GM12878 (cell line): ENCODE measurements around the gene SSBP3. TPM values are rescaled to one million over a fixed set of nuclear protein-coding genes. Genes with fewer than 3 reads are reported as not detected.

Experiments
- ASH2L ChIP-seq: fragments of 300-600, 200-600 bp; sonication (generic); IDR thresholded peaks from 2 replicates; pipeline ENCODE4 v1.6.1; 2017; ENCODE audit warnings: low read depth, mild to moderate bottlenecking, borderline replicate concordance
- BCL3 ChIP-seq: IDR thresholded peaks from 2 replicates; pipeline ENCODE4 v1.6.1; 2011; ENCODE audit warnings: borderline replicate concordance, low read depth, mild to moderate bottlenecking, moderate library complexity, low read length; ENCODE audit not compliant: insufficient read depth, poor library complexity, severe bottlenecking
- CHD1 ChIP-seq: IDR thresholded peaks from 2 replicates; pipeline ENCODE4 v1.6.1; 2012; ENCODE audit warnings: low read depth, low read length, improper control_type of control experiment
- CHD2 ChIP-seq: IDR thresholded peaks from 2 replicates; pipeline ENCODE4 v1.6.1; 2011; ENCODE audit warnings: low read depth, low read length, improper control_type of control experiment, borderline replicate concordance
- DPF2 ChIP-seq: fragments of 450-650 bp; IDR thresholded peaks from 2 replicates; pipeline ENCODE4 v1.6.1; 2017; ENCODE audit warnings: mild to moderate bottlenecking
- EGR1 ChIP-seq, 2 experiments: IDR thresholded peaks; 1 replicate in 1 of 2; 2 replicates in 1 of 2; pipeline ENCODE4 v1.6.1; 2011 to 2012; ENCODE audit warnings: low read depth in 2 of 2, low read length in 2 of 2, borderline replicate concordance in 1 of 2, mild to moderate bottlenecking in 1 of 2, moderate library complexity in 1 of 2
- HDAC2 ChIP-seq: fragments of 200-600 bp; sonication (generic); IDR thresholded peaks from 2 replicates; pipeline ENCODE4 v1.6.1; 2017
- JUND ChIP-seq: IDR thresholded peaks from 2 replicates; pipeline ENCODE4 v1.6.1; 2012; ENCODE audit warnings: low read depth, mild to moderate bottlenecking, low read length, improper control_type of control experiment, moderate library complexity
- MEF2A ChIP-seq: IDR thresholded peaks from 2 replicates; pipeline ENCODE4 v1.6.1; 2011; ENCODE audit warnings: low read depth, mild to moderate bottlenecking, low read length, moderate library complexity; ENCODE audit not compliant: insufficient read depth
- MXI1 ChIP-seq: fragments of 150-350 bp; IDR thresholded peaks from 2 replicates; pipeline ENCODE4 v1.6.1; 2011; ENCODE audit warnings: low read depth, mild to moderate bottlenecking, inconsistent platforms, low read length, improper control_type of control experiment
- NFYB ChIP-seq: IDR thresholded peaks from 2 replicates; pipeline ENCODE4 v1.6.1; 2011; ENCODE audit warnings: low read depth, mild to moderate bottlenecking, low read length, improper control_type of control experiment, moderate library complexity; ENCODE audit not compliant: insufficient read depth
- PAX8 ChIP-seq: fragments of 450-650 bp; IDR thresholded peaks from 2 replicates; pipeline ENCODE4 v1.6.1; 2017; ENCODE audit warnings: mild to moderate bottlenecking, moderate library complexity
- PKNOX1 ChIP-seq: fragments of 450-650 bp; IDR thresholded peaks from 2 replicates; pipeline ENCODE4 v1.6.1; 2016; ENCODE audit warnings: mild to moderate bottlenecking
- POLR2AphosphoS2 ChIP-seq: IDR thresholded peaks from 2 replicates; pipeline ENCODE4 v1.6.1; 2011; ENCODE audit warnings: low read depth, mild to moderate bottlenecking, low read length, improper control_type of control experiment, moderate library complexity
- RAD21 ChIP-seq: IDR thresholded peaks from 2 replicates; pipeline ENCODE4 v1.6.1; 2011; ENCODE audit warnings: mild to moderate bottlenecking, low read depth, low read length, moderate library complexity; ENCODE audit not compliant: insufficient read depth
- RAD51 ChIP-seq: fragments of 450-650 bp; IDR thresholded peaks from 2 replicates; pipeline ENCODE4 v1.6.1; 2016; ENCODE audit warnings: moderate library complexity, mild to moderate bottlenecking, inconsistent platforms
- RCOR1 ChIP-seq: conservative IDR thresholded peaks from 2 replicates; pipeline ENCODE4 v1.6.1; 2012; ENCODE audit warnings: low read depth, low read length, improper control_type of control experiment
- RFX5 ChIP-seq: IDR thresholded peaks from 2 replicates; pipeline ENCODE4 v1.6.1; 2011; ENCODE audit warnings: low read depth, low read length, improper control_type of control experiment
- TCF12 ChIP-seq: IDR thresholded peaks from 2 replicates; pipeline ENCODE4 v1.6.1; 2011; ENCODE audit warnings: low read depth, mild to moderate bottlenecking, low read length
- USF1 ChIP-seq: IDR thresholded peaks from 2 replicates; pipeline ENCODE4 v1.6.1; 2011; ENCODE audit warnings: borderline replicate concordance, low read depth, mild to moderate bottlenecking, moderate library complexity, mixed read lengths, low read length; ENCODE audit not compliant: insufficient read depth; ENCODE audit errors: extremely low read length
- ZBTB11 ChIP-seq: fragments of 450-650 bp; formaldehyde crosslinking; IDR thresholded peaks from 2 replicates; pipeline ENCODE4 v1.5.0; 2022; ENCODE audit warnings: mild to moderate bottlenecking, missing genetic modification characterization
- ZNF207 ChIP-seq: fragments of 450-650 bp; IDR thresholded peaks from 2 replicates; pipeline ENCODE4 v1.6.1; 2014; ENCODE audit warnings: antibody characterized with exemption, mild to moderate bottlenecking, borderline replicate concordance
- ZNF384 ChIP-seq: IDR thresholded peaks from 2 replicates; pipeline ENCODE4 v1.6.1; 2012; ENCODE audit warnings: low read depth, mild to moderate bottlenecking, low read length, improper control_type of control experiment, borderline replicate concordance
- ZZZ3 ChIP-seq: IDR thresholded peaks from 2 replicates; pipeline ENCODE4 v1.6.1; 2011; ENCODE audit warnings: low read depth; ENCODE audit not compliant: control insufficient read depth, insufficient read length
- polyA plus RNA-seq, 11 experiments: library from polyadenylated mRNA; depleted of rRNA in 4 of 11; unstranded in 6 of 11; stranded (reverse) in 5 of 11; fragments of >200 nt; fragmentation: Nextera tagmentation in 4 of 11; fragmentation: Illumina TruSeq in 1 of 11; extraction: Ambion mirVana in 4 of 11; extraction: Trizol in 1 of 11; gene quantifications; 1 replicate in 1 of 11; 2 replicates in 10 of 11; pipeline versions ENCODE4 v1.2.1 to v1.2.3, GENCODE V29; 2011 to 2016; ENCODE audit warnings: inconsistent platforms in 2 of 11, missing spikeins in 2 of 11, low read depth in 1 of 11
- total RNA-seq, 4 experiments: library from RNA; depleted of rRNA in 3 of 4; stranded (reverse); fragments of >200 nt in 3 of 4; fragmentation: Illumina TruSeq in 1 of 4; extraction: Trizol in 1 of 4; gene quantifications; 2 replicates each; pipeline versions ENCODE4 v1.2.1 to v1.2.3, GENCODE V29; 2013 to 2021

SSBP3 gene
- total and polyA plus RNA-seq, 10 of the 15 experiments (the other 5 are each of a cell fraction or from before 2014, with no cell fraction given): 4.1 to 51.7 (median 17.1) TPM

GRCh38 chr1:54376430-54377039, 29.7 kb downstream of the SSBP3 start (continued):
- TF ChIP-seq USF1: no peak
- no peak for TF ChIP-seq ZNF207
- TF ChIP-seq TCF12: peak; percentile 64
- TF ChIP-seq RAD51: peak; percentile 36; the same call in 1 of the 2 replicates
- peak; percentile 78 for TF ChIP-seq MXI1
- TF ChIP-seq EGR1 (IDR thresholded peaks at IDR 0.05; ENCODE audit: borderline replicate concordance in 1 of 2, low read depth in 2 of 2, low read length in 2 of 2): no peak
- TF ChIP-seq ZZZ3: no peak
- peak; percentile 85; the same call in 1 of the 2 replicates for TF ChIP-seq RCOR1
- TF ChIP-seq PAX8: no peak
- TF ChIP-seq BCL3: no peak
- no peak for TF ChIP-seq RAD21
- no peak for TF ChIP-seq RFX5
- no peak; the same call in 1 of the 2 replicates for TF ChIP-seq HDAC2
- TF ChIP-seq ZBTB11 (CRISPR knock-in tag): no peak
- no peak for TF ChIP-seq ZNF384
- peak; percentile 84 for TF ChIP-seq PKNOX1
- TF ChIP-seq JUND: peak; percentile 32; the same call in 1 of the 2 replicates
- no peak for TF ChIP-seq ASH2L
- no peak for TF ChIP-seq CHD2
- TF ChIP-seq DPF2: peak; percentile 67
- TF ChIP-seq NFYB: no peak
- TF ChIP-seq CHD1: no peak
- peak; percentile 96 for TF ChIP-seq MEF2A
- TF ChIP-seq POLR2AphosphoS2: no peak
